ENCODE data around the gene SPTBN1.

- TF ChIP-seq CTCF (IDR thresholded peaks at IDR 0.05), result no peak
- TF ChIP-seq POLR2A (IDR thresholded peaks at IDR 0.05), result no peak
- TF ChIP-seq EP300 (IDR thresholded peaks at IDR 0.05), result no peak
Measured at GRCh38 chr2:54601339-54601738, 145.2 kb downstream of the SPTBN1 start.

Measured in ovary (tissue), 3 donors.